Right lobe of liver (tissue), 4 donors: ENCODE measurements around the gene IL34.

ENCODE experiments used
- POLR2A ChIP-seq: fragments of 450-650 bp; IDR thresholded peaks from one replicate; pipeline ENCODE4 v1.6.1; 2017; ENCODE audit warnings: antibody characterized with exemption, mild to moderate bottlenecking
- TF ChIP-seq, protein P1 (sequence below), 4 donors: fragments of 200-600 bp in 3 of 4; fragments of 450-650 bp in 1 of 4; IDR thresholded peaks; one replicate each; pipeline versions ENCODE4 v1.5.1 to v1.8.0; 2016 to 2022; ENCODE audit warnings: antibody characterized with exemption in 4 of 4, mild to moderate bottlenecking in 2 of 4
- donor health status: DM: no; HTN: no; CAD: no.
- donor health status: DM: no; HTN: no; CAD: no.
- donor health status: DM: no; HTN: yes; CAD: no.

DNA sequence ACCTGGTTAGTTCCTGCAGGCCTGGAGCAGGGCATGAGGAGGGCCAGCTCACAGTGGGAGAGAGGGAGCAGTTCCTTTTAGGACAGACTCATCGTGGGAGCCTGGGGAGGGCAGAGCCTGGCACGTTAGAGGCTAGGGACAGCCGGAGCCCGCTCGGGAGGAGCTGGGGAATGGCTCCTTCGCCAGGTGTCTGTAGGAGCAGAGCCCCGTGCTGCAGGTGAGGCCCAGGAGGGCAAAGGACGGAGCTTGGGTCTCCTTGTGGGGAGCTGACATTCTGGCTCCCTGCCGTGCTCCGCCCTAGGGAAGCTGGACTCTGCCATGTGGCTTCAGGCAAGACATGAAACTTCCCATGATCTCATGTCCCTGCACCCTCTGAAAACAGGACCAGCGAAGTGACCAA, 58.2 kb downstream of the IL34 start:
- TF ChIP-seq, protein P1, sequence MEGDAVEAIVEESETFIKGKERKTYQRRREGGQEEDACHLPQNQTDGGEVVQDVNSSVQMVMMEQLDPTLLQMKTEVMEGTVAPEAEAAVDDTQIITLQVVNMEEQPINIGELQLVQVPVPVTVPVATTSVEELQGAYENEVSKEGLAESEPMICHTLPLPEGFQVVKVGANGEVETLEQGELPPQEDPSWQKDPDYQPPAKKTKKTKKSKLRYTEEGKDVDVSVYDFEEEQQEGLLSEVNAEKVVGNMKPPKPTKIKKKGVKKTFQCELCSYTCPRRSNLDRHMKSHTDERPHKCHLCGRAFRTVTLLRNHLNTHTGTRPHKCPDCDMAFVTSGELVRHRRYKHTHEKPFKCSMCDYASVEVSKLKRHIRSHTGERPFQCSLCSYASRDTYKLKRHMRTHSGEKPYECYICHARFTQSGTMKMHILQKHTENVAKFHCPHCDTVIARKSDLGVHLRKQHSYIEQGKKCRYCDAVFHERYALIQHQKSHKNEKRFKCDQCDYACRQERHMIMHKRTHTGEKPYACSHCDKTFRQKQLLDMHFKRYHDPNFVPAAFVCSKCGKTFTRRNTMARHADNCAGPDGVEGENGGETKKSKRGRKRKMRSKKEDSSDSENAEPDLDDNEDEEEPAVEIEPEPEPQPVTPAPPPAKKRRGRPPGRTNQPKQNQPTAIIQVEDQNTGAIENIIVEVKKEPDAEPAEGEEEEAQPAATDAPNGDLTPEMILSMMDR (IDR thresholded peaks at IDR 0.05), result no peak
- TF ChIP-seq POLR2A, result no peak
